GM12865 (cell line): ENCODE data around the gene DNER.

ENCODE experiments used
- DNase-seq: peaks from one replicate; pipeline ENCODE4 v3.0.0; 2010; ENCODE audit warnings: low read depth
- H3K4me3 ChIP-seq: 2 replicates; pipeline ENCODE4 v1.5.1; 2011; ENCODE audit warnings: mild to moderate bottlenecking, low read depth, low read length, control low read depth
- TF ChIP-seq, protein P1 (sequence below): IDR thresholded peaks from 2 replicates; pipeline ENCODE4 v1.5.1; 2011; ENCODE audit warnings: low read length, control low read depth, low read depth, inconsistent platforms; ENCODE audit not compliant: insufficient read depth; ENCODE audit errors: missing control alignments

The DNER gene

DNA sequence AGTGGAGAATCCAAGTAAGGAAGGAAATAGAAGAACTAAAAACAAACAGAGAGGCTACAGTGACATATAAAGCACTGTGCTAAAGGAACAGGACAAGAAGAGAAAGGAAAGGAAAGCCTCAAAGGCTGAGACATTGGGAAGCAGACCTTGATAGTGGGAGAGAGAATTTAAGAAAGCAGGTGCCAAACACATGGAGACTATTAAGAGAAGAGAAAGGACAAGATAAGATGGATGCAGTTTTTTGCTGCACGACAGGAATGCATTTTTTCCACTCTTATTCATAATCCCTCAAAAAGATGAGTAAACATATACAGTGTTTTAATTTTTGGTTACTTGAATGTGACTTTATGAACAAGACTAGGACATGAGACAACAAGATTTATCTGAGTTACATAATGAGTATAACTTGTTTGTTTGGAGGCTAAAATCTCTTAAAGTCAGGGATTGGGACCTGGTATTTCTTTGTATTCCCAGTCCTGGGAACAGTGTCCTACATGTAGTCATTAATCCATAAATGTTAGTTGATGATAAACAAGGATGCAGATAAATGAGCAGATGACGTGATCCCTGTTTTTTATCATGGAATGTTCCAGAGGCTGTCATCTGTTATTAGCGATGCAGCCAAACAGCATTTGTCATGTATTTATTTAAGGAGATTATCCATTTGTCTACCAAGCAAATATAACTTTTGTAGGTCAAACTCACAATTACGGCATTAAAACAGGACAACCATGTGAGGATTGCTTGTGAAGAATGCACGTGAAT is 141.7 kb downstream of the DNER start:
- DNase-seq = no peak
- TF ChIP-seq, protein P1, sequence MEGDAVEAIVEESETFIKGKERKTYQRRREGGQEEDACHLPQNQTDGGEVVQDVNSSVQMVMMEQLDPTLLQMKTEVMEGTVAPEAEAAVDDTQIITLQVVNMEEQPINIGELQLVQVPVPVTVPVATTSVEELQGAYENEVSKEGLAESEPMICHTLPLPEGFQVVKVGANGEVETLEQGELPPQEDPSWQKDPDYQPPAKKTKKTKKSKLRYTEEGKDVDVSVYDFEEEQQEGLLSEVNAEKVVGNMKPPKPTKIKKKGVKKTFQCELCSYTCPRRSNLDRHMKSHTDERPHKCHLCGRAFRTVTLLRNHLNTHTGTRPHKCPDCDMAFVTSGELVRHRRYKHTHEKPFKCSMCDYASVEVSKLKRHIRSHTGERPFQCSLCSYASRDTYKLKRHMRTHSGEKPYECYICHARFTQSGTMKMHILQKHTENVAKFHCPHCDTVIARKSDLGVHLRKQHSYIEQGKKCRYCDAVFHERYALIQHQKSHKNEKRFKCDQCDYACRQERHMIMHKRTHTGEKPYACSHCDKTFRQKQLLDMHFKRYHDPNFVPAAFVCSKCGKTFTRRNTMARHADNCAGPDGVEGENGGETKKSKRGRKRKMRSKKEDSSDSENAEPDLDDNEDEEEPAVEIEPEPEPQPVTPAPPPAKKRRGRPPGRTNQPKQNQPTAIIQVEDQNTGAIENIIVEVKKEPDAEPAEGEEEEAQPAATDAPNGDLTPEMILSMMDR = no peak
- H3K4me3 ChIP-seq = no peak overlapping the region

DNA sequence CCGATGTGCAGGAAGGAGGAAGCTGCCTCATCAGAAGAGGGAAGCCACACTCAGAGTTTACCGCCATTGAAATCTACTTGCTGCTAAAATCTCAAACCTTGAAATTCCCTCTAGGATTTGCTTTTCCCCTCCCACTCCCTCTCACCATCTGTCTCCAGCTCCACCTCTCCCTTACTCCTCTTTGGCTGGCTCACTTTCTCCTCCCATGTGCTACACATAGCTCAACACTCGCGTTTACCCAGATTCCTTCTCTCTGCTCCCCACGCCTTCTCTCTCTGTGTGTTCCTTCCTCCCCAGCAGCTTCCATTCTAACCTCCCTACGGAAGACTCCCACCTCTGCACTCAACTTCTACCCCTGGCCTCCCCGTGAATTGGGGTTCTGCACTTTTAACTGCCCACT is 143.1 kb downstream of the DNER start:
- DNase-seq = no peak
- no peak overlapping the region for H3K4me3 ChIP-seq
- TF ChIP-seq, protein P1 = no peak

DNA sequence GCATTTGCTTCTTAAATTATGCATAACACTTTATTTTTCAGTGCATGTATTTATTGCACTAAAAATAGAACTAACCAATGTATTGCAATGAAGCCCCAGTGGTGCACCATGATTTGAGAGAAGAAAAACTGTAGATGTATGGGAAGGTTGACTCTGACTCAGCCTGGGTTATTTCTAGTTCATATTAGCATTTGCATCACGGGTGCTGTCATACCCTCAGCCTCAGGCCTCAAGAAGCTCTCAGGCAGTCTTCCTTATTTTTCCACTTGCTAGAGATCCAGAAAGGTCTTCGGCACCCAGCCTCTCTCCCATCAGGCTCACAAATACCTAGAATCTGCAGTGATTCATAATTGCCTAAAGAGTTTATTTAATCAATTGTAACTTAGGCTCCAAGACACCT is 148.0 kb downstream of the DNER start:
- no peak overlapping the region for H3K4me3 ChIP-seq
- TF ChIP-seq, protein P1 = no peak
- no peak for DNase-seq

DNA sequence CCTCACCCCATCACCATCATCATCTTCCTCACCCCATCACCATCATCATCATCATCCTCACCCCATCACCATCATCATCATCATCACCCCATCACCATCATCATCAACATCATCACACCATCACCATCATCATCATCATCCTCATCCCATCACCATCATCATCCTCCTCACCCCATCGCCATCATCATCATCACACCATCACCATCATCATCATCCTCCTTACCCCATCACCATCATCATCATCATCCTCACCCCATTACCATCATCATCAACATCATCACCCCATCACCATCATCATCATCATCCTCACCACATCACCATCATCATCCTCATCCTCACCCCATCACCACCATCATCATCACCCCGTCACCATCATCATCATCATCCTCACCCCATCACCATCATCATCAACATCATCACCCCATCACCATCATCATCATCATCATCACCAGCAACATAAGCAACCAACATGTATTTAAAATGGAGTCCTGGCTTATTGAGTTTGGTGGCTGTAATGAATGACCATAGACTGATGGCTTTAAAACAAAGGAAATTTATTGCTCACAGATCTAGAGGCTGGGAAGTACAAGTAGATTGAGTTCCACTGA is 150.0 kb downstream of the DNER start:
- no peak for DNase-seq
- no peak overlapping the region for H3K4me3 ChIP-seq
- TF ChIP-seq, protein P1 = no peak

DNA sequence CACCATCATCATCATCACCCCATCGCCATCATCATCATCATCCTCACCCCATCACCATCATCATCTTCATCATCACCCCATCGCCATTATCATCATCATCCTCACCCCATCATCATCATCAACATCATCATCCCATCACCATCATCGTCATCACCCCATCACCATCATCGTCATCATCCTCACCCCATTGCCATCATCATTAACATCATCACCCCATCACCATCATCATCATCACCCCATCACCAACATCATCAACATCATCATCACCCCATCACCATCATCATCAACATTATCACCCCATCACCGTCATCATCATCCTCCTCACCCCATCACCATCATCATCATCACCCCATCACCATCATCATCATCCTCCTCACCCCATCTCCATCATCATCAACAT is 151.0 kb downstream of the DNER start:
- DNase-seq = no peak
- H3K4me3 ChIP-seq = no peak overlapping the region
- TF ChIP-seq, protein P1 = no peak

DNA sequence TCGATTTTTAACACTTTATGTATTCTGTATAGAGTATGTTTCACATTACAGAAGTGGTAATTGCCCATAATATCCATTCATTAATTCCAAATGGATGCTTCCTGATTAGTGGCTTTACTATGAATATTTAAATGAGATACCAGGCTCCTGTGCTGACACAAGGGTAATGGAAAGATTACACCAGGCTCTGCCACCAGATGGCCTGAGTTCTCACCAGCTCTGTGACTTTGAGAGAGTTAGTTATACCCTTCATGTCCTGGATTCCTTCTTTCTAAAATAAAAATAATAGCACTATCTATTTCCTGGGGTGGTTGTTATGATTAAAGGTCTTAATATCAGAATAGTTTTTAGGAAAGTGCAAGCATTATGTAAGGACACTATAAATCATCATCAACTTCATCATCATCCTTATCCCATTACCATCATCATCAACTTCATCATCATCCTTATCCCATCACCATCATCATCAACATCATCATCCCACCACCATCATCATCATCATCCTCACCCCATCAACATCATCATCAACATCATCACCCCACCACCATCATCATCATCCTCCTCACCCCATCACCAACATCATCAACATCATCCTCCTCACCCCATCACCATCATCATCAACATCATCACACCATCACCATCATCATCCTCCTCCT is 151.8 kb downstream of the DNER start:
- TF ChIP-seq, protein P1 = no peak
- no peak for DNase-seq
- no peak overlapping the region for H3K4me3 ChIP-seq
